Measurements from ENCODE around the gene SLC22A23.

DNA sequence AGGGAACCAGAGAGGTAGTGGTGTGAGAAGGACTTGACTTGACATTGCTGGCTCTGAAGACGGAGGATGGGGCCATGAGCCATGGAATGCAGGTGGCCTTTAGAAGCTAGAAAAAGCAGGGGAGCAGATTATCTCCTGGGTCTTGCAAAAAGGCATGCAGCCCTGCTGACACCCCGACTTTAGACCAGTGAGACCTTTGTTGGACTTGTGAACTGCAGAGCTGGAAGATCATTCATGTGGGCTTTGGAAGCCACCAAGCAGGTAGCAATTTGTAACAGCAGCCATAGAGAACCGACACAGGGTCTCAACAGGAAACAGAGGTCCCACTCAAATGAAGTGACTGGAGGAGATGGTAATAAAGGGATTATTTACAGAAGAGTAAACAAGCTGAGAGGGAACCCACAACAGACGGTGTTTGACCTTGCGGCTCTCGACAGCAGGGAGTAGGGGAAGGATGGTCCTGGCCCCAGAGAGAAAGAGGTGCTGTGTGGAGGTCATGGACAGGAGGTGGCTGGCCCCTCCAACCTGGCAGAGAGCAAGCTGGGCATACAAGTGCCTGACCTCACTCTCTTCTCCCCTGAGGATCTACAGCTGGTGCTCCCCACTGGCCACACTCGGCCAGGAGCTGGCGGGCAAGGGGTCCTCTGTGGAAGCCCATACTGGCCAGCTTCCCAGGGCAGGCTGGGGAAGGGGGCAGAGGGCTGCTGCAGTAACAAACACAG lies 43.9 kb downstream of the SLC22A23 start:
- TF ChIP-seq, protein P1, sequence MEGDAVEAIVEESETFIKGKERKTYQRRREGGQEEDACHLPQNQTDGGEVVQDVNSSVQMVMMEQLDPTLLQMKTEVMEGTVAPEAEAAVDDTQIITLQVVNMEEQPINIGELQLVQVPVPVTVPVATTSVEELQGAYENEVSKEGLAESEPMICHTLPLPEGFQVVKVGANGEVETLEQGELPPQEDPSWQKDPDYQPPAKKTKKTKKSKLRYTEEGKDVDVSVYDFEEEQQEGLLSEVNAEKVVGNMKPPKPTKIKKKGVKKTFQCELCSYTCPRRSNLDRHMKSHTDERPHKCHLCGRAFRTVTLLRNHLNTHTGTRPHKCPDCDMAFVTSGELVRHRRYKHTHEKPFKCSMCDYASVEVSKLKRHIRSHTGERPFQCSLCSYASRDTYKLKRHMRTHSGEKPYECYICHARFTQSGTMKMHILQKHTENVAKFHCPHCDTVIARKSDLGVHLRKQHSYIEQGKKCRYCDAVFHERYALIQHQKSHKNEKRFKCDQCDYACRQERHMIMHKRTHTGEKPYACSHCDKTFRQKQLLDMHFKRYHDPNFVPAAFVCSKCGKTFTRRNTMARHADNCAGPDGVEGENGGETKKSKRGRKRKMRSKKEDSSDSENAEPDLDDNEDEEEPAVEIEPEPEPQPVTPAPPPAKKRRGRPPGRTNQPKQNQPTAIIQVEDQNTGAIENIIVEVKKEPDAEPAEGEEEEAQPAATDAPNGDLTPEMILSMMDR (conservative IDR thresholded peaks at IDR 0.05): no peak
- no peak for TF ChIP-seq ZFX (IDR thresholded peaks at IDR 0.05)

Data from C4-2B (cell line).